ENCODE data around the gene ZNF804B.

DNA sequence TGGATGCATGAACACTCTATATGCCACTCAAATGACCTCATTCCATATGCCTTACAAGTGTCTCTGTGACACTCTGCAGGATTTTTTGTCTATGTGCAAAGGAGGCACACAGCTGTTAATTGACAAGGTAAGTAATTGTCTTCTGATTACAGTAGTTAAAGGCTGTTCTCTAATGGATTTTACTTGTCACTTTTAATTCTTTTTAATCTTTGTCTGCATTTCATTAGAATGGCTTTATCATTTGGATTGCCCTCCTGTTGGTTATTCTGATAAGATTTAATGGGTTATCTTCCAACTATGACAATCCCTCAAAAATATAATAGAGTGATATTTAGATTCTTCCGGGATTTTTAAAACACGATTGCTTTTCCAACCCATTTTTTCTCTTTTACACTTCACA is 326.1 kb downstream of the ZNF804B start:
- TF ChIP-seq, protein P1, sequence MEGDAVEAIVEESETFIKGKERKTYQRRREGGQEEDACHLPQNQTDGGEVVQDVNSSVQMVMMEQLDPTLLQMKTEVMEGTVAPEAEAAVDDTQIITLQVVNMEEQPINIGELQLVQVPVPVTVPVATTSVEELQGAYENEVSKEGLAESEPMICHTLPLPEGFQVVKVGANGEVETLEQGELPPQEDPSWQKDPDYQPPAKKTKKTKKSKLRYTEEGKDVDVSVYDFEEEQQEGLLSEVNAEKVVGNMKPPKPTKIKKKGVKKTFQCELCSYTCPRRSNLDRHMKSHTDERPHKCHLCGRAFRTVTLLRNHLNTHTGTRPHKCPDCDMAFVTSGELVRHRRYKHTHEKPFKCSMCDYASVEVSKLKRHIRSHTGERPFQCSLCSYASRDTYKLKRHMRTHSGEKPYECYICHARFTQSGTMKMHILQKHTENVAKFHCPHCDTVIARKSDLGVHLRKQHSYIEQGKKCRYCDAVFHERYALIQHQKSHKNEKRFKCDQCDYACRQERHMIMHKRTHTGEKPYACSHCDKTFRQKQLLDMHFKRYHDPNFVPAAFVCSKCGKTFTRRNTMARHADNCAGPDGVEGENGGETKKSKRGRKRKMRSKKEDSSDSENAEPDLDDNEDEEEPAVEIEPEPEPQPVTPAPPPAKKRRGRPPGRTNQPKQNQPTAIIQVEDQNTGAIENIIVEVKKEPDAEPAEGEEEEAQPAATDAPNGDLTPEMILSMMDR (IDR thresholded peaks at IDR 0.05; ENCODE audit: low read depth, low read length, missing input control) = no peak
- TF ChIP-seq TAF1 (conservative IDR thresholded peaks at IDR 0.05) (no peak), EGR1 (IDR thresholded peaks at IDR 0.05; ENCODE audit: low read depth in 2 of 2) (no peak), RXRA (IDR thresholded peaks at IDR 0.05) (no peak), GABPA (IDR thresholded peaks at IDR 0.05 in 1 of 2, conservative IDR thresholded peaks at IDR 0.05 in 1 of 2) (no peak)
- TF ChIP-seq, protein P2, sequence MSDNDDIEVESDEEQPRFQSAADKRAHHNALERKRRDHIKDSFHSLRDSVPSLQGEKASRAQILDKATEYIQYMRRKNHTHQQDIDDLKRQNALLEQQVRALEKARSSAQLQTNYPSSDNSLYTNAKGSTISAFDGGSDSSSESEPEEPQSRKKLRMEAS (IDR thresholded peaks at IDR 0.05) = no peak
- TF ChIP-seq, protein P3, sequence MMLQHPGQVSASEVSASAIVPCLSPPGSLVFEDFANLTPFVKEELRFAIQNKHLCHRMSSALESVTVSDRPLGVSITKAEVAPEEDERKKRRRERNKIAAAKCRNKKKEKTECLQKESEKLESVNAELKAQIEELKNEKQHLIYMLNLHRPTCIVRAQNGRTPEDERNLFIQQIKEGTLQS (IDR thresholded peaks at IDR 0.05) = no peak

Measured in liver (tissue), 3 donors.